Gastrocnemius medialis (tissue), 4 donors: Measurements from ENCODE around the gene IDH2.

ENCODE experiments used
- POLR2A ChIP-seq, 2 donors: fragments of 450-650 bp; IDR thresholded peaks; one replicate each; pipeline ENCODE4 v1.6.1; 2017; ENCODE audit warnings: antibody characterized with exemption in 2 of 2, mild to moderate bottlenecking in 2 of 2, moderate library complexity in 2 of 2
- TF ChIP-seq, protein P1 (sequence below), 5 experiments: fragments of 450-650 bp in 3 of 5; fragments of 200-600 bp in 2 of 5; sonication (generic) in 2 of 5; IDR thresholded peaks in 4 of 5; conservative IDR thresholded peaks in 1 of 5; 1 replicate in 4 of 5; 2 replicates in 1 of 5; pipeline ENCODE4 v1.5.1; 2016 to 2019; ENCODE audit warnings: antibody characterized with exemption in 5 of 5, mild to moderate bottlenecking in 3 of 5, moderate library complexity in 3 of 5

GRCh38 chr15:90141646-90142045 lies 39.4 kb upstream of the IDH2 start:
- TF ChIP-seq, protein P1, sequence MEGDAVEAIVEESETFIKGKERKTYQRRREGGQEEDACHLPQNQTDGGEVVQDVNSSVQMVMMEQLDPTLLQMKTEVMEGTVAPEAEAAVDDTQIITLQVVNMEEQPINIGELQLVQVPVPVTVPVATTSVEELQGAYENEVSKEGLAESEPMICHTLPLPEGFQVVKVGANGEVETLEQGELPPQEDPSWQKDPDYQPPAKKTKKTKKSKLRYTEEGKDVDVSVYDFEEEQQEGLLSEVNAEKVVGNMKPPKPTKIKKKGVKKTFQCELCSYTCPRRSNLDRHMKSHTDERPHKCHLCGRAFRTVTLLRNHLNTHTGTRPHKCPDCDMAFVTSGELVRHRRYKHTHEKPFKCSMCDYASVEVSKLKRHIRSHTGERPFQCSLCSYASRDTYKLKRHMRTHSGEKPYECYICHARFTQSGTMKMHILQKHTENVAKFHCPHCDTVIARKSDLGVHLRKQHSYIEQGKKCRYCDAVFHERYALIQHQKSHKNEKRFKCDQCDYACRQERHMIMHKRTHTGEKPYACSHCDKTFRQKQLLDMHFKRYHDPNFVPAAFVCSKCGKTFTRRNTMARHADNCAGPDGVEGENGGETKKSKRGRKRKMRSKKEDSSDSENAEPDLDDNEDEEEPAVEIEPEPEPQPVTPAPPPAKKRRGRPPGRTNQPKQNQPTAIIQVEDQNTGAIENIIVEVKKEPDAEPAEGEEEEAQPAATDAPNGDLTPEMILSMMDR (IDR thresholded peaks at IDR 0.05 in 4 of 5, conservative IDR thresholded peaks at IDR 0.05 in 1 of 5), result no peak
- TF ChIP-seq POLR2A (IDR thresholded peaks at IDR 0.05), result no peak
